ENCODE results near the gene SPARC.
"Not testable (repeated sequence)": the region's sequence is repeated elsewhere in the genome, so short reads cannot be mapped to it uniquely, and the experiment has no call there.

The SPARC gene

DNA sequence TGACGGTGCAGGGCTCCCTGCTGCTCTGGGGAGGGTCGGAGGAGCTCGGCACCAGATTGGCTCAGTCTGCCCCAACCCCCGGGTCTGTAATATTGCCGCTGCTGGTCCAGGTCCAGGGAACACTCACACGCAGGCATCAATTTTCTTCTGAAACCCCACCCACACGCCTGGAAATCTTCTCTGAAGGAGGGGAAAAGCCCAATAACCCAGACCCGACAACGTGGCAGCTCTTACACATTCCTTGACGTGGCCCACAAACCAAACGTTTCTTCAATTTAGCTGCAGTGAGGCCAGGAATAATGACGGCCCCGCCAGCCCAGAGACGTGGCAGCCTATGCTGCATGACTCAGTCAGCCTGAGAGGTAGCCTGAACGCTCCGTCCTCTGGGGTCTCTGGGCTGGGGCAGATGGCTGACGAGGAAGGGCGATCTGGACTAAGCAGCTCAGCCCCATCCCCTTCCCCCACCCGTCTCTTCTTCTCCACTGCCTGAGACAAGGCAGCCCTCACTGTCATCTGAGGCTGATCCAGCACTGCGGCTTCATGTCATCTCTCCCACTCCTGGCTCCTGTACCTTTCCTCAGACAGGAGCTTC is 9.9 kb upstream of the SPARC start:
- Histone ChIP-seq H3K4me1 (ENCODE audit: insufficient read depth, low read length) (peaks cover 43% of the 10 kb centered on the region), H3K4me3 (ENCODE audit: low read length) (no peak overlapping the region), H3K9me3 (ENCODE audit: low read length) (no peaks in the 10 kb centered on the region)

DNA sequence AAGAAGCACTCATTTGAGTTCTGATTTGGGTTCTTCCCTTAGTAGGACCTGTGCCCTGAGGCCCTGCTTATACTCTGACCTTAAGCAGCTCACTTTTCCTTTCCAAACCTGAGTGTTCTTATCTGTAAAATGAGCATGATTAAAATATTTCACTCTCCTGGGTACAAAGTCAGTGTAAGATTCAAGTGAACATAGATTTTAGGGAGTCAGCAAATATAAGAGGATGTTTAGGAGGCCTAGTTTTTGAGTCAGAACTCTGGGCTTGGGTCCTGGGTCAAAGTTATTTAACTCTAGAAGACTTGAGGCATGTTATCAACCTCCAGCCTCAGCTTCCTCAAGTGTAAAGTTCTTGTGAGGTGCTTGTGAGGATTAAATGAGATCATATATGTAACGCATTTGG is 8.7 kb upstream of the SPARC start:
- no peaks in the 10 kb centered on the region for H3K9me3 ChIP-seq (ENCODE audit: low read length)
- no peak overlapping the region for H3K4me3 ChIP-seq (ENCODE audit: low read length)
- H3K27me3 ChIP-seq (ENCODE audit: insufficient read depth, low read length): no peaks in the 10 kb centered on the region
- no peaks in the 10 kb centered on the region for H3K36me3 ChIP-seq (ENCODE audit: insufficient read depth, low read length)
- H3K4me1 ChIP-seq (ENCODE audit: insufficient read depth, low read length): peaks cover 38% of the 10 kb centered on the region
- no peak overlapping the region for H2AFZ ChIP-seq (ENCODE audit: low read depth, low read length)

More for the DNA sequence above, 9.9 kb upstream of the SPARC start:
- Histone ChIP-seq H3K27me3 (ENCODE audit: insufficient read depth, low read length) (no peaks in the 10 kb centered on the region), H3K36me3 (ENCODE audit: insufficient read depth, low read length) (no peaks in the 10 kb centered on the region), H2AFZ (ENCODE audit: low read depth, low read length) (no peak overlapping the region)

DNA sequence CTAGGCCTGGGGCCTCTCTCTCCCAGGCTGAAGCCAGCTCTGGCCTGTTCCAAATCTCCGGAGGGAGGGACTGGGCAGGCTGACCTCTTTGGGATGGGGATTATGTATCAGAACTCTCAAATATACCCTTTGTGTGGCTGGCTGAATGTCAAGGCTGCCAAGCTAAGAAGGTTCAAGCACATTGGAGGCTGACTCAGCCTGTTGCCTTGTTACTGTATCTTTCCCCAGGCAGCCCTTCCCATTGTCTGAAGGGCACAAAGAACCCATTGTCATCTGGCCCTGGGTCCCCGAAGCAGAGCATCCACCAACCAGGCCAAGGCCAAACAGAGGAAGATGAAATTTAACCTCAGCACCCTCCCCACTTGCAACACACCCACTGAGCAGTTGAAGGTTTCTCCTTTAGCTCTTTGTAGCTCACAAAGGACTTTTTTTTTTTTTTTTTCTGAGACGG is 7.3 kb upstream of the SPARC start:
- Histone ChIP-seq H2AFZ (ENCODE audit: low read depth, low read length) (peak overlapping the region; percentile 1), H3K36me3 (ENCODE audit: insufficient read depth, low read length) (no peaks in the 10 kb centered on the region), H3K27me3 (ENCODE audit: insufficient read depth, low read length) (no peaks in the 10 kb centered on the region), H3K4me1 (ENCODE audit: insufficient read depth, low read length) (peaks cover 26% of the 10 kb centered on the region), H3K9me3 (ENCODE audit: low read length) (no peaks in the 10 kb centered on the region), H3K4me3 (ENCODE audit: low read length) (no peak overlapping the region)

DNA sequence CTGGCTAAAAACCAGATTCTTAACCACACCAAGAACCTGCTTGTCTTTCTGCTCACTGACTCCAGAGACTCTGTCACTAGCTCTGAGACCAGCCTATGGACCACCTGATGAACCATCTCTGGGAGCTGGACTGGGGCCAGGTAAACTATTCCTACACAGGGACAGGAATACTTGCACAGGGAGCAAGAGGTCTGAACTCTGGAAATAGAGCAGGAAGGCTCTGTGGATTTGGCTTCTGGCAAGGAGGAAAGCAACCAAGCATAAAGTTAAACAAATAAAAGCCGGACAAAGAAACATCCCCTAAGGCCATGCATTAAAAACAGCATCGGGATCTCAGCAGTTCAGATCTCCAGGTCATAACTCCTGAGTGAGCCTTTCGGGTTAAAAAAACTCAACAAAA is 5.6 kb upstream of the SPARC start:
- no peaks in the 10 kb centered on the region for H3K36me3 ChIP-seq (ENCODE audit: insufficient read depth, low read length)
- H3K27me3 ChIP-seq (ENCODE audit: insufficient read depth, low read length): no peaks in the 10 kb centered on the region
- H3K9me3 ChIP-seq (ENCODE audit: low read length): no peaks in the 10 kb centered on the region
- no peak overlapping the region for H3K4me3 ChIP-seq (ENCODE audit: low read length)
- H2AFZ ChIP-seq (ENCODE audit: low read depth, low read length): no peak overlapping the region
- H3K4me1 ChIP-seq (ENCODE audit: insufficient read depth, low read length): peaks cover 21% of the 10 kb centered on the region

DNA sequence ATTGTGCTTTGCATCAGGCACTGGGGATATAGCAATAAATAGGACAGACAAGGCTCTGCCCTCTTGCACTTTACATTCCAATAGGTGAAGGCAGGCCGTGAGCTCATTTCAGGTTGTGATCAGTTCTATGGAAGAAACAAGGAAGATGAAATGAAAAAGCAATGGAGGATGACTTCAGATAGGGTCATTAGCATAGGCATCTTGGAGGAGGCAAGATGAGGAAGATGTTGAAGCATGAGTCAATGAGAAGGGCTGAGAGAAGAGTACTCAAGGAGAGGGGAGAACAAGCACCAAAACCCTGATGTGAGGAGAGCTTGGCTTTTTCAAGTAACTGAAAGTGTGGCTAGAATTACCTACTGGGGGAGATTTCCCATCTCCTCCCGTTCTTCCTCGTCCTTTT is 5.0 kb upstream of the SPARC start:
- no peak overlapping the region for H2AFZ ChIP-seq (ENCODE audit: low read depth, low read length)
- H3K4me1 ChIP-seq (ENCODE audit: insufficient read depth, low read length): peaks cover 18% of the 10 kb centered on the region
- no peak overlapping the region for H3K4me3 ChIP-seq (ENCODE audit: low read length)
- no peaks in the 10 kb centered on the region for H3K9me3 ChIP-seq (ENCODE audit: low read length)
- H3K36me3 ChIP-seq (ENCODE audit: insufficient read depth, low read length): no peaks in the 10 kb centered on the region
- no peaks in the 10 kb centered on the region for H3K27me3 ChIP-seq (ENCODE audit: insufficient read depth, low read length)

DNA sequence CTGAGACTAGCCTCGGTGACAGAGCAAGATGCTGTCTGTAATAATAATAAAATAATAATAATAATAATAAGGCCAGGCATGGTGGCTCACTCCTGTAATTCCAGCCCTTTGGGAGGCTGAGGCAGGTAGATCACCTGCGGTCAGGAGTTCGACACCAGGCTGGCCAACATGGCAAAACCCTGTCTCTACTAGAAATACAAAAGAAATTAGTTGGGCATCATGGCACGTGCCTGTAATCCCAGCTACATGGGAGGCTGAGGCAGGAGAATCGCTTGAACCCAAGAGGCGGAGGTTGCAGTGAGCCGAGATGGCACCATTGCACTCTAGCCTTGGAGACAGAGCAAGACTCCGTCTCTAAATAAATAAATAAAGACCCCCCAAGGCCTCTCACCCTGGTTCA is 2.9 kb upstream of the SPARC start:
- H3K9me3 ChIP-seq (ENCODE audit: low read length); H3K36me3 ChIP-seq (ENCODE audit: insufficient read depth, low read length); H3K27me3 ChIP-seq (ENCODE audit: insufficient read depth, low read length); H2AFZ ChIP-seq (ENCODE audit: low read depth, low read length); H3K4me3 ChIP-seq (ENCODE audit: low read length): not testable (repeated sequence)
- H3K4me1 ChIP-seq (ENCODE audit: insufficient read depth, low read length): peaks cover 11% of the 10 kb centered on the region

DNA sequence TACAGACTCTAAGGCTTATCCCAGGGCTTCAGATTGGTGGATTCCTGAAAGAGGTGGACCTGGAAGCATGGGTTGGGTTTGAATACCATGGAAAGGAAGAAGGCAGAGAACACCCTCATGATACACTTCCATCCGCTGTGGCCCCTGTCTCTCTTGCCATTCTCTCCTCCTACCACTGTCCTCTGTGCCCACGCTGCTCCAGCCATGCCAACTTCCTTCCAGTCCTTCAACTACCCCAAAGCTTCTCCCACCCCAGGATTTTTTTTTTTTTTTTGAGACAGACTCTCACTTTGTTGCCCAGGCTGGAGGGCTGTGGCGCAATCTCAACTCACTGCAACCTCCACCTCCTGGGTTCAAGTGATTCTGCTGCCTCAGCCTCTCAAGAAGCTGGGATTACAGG is 1.7 kb upstream of the SPARC start:
- H3K27me3 ChIP-seq (ENCODE audit: insufficient read depth, low read length): no peaks in the 10 kb centered on the region

DNA sequence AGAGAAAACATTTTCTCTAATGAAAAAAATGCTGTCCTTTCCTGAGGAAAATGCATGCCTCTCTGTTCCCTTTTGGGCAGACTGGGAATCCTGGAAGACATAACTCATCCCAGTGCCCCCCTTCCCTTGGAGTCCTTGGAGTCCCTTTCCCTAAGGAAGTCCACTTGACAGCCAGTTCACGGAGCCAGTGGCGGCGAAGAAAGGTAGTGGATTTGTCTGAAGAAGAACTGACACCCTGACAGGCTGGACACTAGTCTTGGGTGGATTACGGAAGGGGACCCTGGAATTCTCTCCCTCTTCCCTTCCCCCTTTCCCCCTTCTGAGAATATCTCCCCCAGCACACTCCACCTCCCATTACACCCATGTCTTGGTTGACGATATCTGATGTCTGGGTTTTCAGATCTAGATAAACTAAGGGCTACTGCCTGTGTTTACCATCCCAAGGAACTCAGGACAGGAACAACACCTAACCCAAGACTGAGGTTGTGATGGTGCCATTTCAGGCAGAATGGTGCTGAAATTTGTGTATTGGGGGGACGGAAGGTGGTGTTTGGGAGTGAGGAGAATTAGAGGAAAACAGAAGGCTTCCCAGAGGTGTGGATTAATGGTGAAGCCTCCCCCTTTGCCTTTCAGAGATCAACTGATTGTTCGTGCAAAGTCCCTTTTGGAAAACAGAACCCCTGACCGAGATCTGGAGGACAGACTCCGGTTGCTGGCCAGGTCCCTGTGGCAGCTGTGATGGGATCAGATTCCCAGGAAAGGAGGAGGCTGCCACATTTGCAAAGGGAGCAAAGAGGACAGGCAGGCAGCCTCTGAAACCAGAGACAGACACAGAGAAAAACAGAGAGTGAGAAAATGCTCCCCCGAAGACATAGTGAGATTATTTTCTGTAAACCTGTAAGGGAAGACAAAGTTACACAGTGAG is 704 bp downstream of the SPARC start:
- Histone ChIP-seq H2AFZ (ENCODE audit: low read depth, low read length) (peak overlapping the region; percentile 6), H3K4me3 (ENCODE audit: low read length) (peak overlapping the region; percentile 86), H3K36me3 (ENCODE audit: insufficient read depth, low read length) (peaks cover 12% of the 10 kb centered on the region), H3K9me3 (ENCODE audit: low read length) (no peaks in the 10 kb centered on the region), H3K4me1 (ENCODE audit: insufficient read depth, low read length) (peaks cover 19% of the 10 kb centered on the region), H3K27me3 (ENCODE audit: insufficient read depth, low read length) (no peaks in the 10 kb centered on the region)

More for the DNA sequence above, 1.7 kb upstream of the SPARC start:
- Histone ChIP-seq H3K9me3 (ENCODE audit: low read length) (no peaks in the 10 kb centered on the region), H2AFZ (ENCODE audit: low read depth, low read length) (no peak overlapping the region), H3K4me1 (ENCODE audit: insufficient read depth, low read length) (peaks cover 14% of the 10 kb centered on the region), H3K4me3 (ENCODE audit: low read length) (no peak overlapping the region), H3K36me3 (ENCODE audit: insufficient read depth, low read length) (peaks cover under 1% of the 10 kb centered on the region)

DNA sequence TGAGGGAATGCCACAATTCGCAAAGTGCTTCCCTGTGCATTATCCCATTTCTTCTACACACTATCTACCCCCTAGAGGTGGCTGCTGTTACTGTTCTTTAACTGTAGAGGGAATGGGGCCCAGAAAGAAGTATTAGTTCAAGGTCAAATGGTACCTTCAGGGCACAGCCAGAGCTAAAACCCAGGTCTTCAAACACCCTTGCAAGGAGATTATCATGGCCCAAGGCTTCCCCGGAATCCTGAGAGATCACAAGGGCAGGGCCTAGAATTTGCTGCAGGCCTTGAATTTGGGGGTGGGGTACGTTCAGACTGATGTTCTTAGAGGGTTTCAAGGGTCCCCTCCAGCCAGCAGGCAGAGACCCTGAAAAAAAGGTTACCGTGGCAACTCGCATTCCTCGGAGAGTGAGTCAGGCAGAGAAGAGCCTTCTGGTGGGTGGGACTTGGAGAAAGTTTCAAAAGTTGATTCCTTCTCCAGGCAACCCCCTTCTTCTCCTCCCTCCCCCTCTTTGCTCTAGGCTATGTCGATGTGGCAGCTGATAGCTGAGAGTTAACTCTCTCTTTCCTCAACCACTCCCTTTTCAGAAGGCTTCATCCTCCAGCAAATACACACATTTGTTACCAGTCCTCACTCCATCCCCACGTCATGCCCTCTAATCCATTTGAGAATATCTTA is 1.9 kb downstream of the SPARC start:
- peak overlapping the region; percentile 86 for H3K4me3 ChIP-seq (ENCODE audit: low read length)
- peaks cover 18% of the 10 kb centered on the region for H3K36me3 ChIP-seq (ENCODE audit: insufficient read depth, low read length)
- no peaks in the 10 kb centered on the region for H3K27me3 ChIP-seq (ENCODE audit: insufficient read depth, low read length)
- no peaks in the 10 kb centered on the region for H3K9me3 ChIP-seq (ENCODE audit: low read length)
- H2AFZ ChIP-seq (ENCODE audit: low read depth, low read length): no peak overlapping the region
- peaks cover 19% of the 10 kb centered on the region for H3K4me1 ChIP-seq (ENCODE audit: insufficient read depth, low read length)

DNA sequence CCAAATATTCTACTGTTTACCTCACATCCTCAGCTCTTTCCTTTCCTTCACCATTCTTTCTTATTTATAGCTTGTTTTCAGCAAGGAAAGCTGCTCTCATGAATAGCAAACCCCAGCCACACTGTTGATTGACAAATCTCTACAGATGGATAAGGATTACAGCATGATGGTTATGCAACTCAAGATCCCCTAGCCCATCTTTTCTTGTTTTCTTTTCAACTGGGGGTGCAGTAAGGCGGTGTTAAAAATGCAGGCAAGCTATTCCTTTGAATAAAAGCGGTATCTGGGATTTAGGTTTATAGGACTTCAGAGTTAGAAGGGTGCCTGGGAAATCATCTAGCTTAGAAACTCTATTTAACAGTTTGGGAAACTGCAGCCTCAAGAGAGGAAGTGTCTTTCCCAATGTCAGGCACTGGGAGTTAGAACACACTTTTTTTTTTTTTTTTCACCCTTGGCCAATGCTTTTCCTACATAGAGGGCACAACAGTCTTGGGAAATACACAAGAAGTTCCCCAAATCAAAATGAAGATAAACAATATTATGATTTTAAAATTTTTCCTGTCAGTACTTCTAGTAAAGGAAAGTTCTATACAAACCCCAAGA is 2.6 kb downstream of the SPARC start:
- H3K9me3 ChIP-seq (ENCODE audit: low read length): no peaks in the 10 kb centered on the region
- peaks cover 19% of the 10 kb centered on the region for H3K4me1 ChIP-seq (ENCODE audit: insufficient read depth, low read length)
- H3K36me3 ChIP-seq (ENCODE audit: insufficient read depth, low read length): peaks cover 18% of the 10 kb centered on the region
- no peak overlapping the region for H2AFZ ChIP-seq (ENCODE audit: low read depth, low read length)
- peak overlapping the region; percentile 86 for H3K4me3 ChIP-seq (ENCODE audit: low read length)
- H3K27me3 ChIP-seq (ENCODE audit: insufficient read depth, low read length): no peaks in the 10 kb centered on the region

DNA sequence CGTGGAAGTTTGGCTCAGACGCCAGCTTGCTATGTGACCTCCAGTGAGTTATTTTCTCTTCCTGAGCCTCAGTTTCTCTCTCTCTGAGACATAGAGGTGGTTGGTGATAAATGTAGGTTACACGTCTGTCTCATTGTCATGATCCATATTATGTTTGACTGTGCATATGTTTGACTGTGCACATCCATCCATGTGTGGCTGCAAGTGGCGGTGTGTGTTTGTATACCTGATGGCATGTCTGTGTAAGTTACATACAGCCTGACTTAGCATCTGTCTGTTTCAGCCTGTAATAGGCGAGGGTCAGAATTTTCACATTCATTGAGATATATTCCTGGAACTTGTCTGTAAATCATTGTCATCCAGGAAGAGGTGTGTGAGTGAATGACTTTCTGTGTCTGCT is 3.3 kb downstream of the SPARC start:
- Histone ChIP-seq H3K4me3 (ENCODE audit: low read length) (no peak overlapping the region), H3K9me3 (ENCODE audit: low read length) (no peaks in the 10 kb centered on the region), H3K27me3 (ENCODE audit: insufficient read depth, low read length) (no peaks in the 10 kb centered on the region), H3K4me1 (ENCODE audit: insufficient read depth, low read length) (peaks cover 23% of the 10 kb centered on the region), H2AFZ (ENCODE audit: low read depth, low read length) (no peak overlapping the region), H3K36me3 (ENCODE audit: insufficient read depth, low read length) (peaks cover 18% of the 10 kb centered on the region)

DNA sequence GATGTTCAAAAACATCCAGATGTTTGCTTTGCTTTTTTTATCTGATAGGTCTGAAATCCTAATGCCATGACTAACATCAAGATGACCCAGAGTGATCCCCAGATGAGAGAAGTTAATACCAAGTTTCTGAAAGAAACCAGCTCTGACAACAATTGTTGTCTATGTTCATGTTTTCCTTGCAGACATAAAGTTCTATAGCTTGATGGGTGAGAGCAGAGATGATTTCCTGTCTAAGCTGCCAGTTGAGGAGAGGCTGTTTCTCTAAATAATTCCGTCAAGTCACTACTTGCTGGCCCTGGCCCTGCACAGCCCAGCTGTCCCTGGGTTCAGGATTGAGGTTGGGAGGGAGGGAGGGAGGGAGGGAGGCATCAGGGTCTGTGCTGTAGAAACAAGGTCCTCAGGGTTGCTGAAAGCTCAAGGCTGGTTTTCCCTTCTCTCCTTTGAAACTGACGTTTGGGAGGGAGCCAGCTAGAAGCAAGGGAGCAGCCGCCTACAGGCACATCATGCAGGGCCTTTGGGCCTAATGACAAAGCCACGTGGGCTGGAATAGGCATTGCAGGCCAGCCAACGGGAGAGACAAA is 3.9 kb downstream of the SPARC start:
- no peaks in the 10 kb centered on the region for H3K9me3 ChIP-seq (ENCODE audit: low read length)
- H3K27me3 ChIP-seq (ENCODE audit: insufficient read depth, low read length): no peaks in the 10 kb centered on the region
- no peak overlapping the region for H2AFZ ChIP-seq (ENCODE audit: low read depth, low read length)
- no peak overlapping the region for H3K4me3 ChIP-seq (ENCODE audit: low read length)
- peaks cover 18% of the 10 kb centered on the region for H3K36me3 ChIP-seq (ENCODE audit: insufficient read depth, low read length)
- peaks cover 29% of the 10 kb centered on the region for H3K4me1 ChIP-seq (ENCODE audit: insufficient read depth, low read length)
